Colonic mucosa (tissue), 4 donors: ENCODE data around the gene NPTXR. TPM values are rescaled to one million over a fixed set of nuclear protein-coding genes. Genes with fewer than 3 reads are reported as not detected.

Experiments
- DNase-seq: peaks from one replicate; pipeline ENCODE4 v3.0.0-alpha.2; 2020
- H3K27ac ChIP-seq: fragments of 200-600 bp; one replicate; pipeline ENCODE4 v1.8.0; 2021
- H3K27me3 ChIP-seq: fragments of 200-600 bp; one replicate; pipeline ENCODE4 v1.8.0; 2021
- H3K36me3 ChIP-seq: fragments of 200-600 bp; one replicate; pipeline ENCODE4 v1.8.0; 2021
- H3K4me1 ChIP-seq: fragments of 200-600 bp; one replicate; pipeline ENCODE4 v1.8.0; 2021; ENCODE audit warnings: mild to moderate bottlenecking
- H3K4me3 ChIP-seq: fragments of 200-600 bp; one replicate; pipeline ENCODE4 v1.8.0; 2021
- H3K9ac ChIP-seq, 2 donors: one replicate each; pipeline ENCODE4 v1.7.0; 2013; ENCODE audit warnings: control low read depth in 2 of 2, low read depth in 2 of 2, low read length in 2 of 2
- H3K9me3 ChIP-seq: fragments of 200-600 bp; one replicate; pipeline ENCODE4 v1.8.0; 2021
- CTCF ChIP-seq: fragments of 200-600 bp; IDR thresholded peaks from one replicate; pipeline ENCODE4 v1.8.0; 2022; ENCODE audit warnings: antibody characterized with exemption, mild to moderate bottlenecking
- intact Hi-C: fragments of 100-400 bp; cut with DNase I; formaldehyde crosslinking; loops from one replicate; pipeline ENCODE4 v1.14.1; 2022
- total RNA-seq, 2 donors: library from RNA; stranded (reverse); fragmentation: NEBNext Ultra II Directional in 1 of 2; extraction: Animal tissue kit (Norgen Biotek cat#: 25700) in 1 of 2; gene quantifications; one replicate each; pipeline ENCODE4 v1.2.1, GENCODE V29; 2021
- donor health status: healthy.
- donor health status: DM: no; HTN: no; CAD: no.
- donor health status: DM: no; HTN: no; CAD: no.

The NPTXR gene
- total RNA-seq, 2 donors from 2014 or later, result 0.82 to 2.0 TPM

- Histone ChIP-seq H3K27ac (no peak overlapping the region), H3K4me1 (no peaks in the 10 kb centered on the region), H3K9ac (no peak overlapping the region), H3K9me3 (no peaks in the 10 kb centered on the region), H3K36me3 (no peaks in the 10 kb centered on the region), H3K27me3 (no peaks in the 10 kb centered on the region), H3K4me3 (no peak overlapping the region)
- TF ChIP-seq CTCF, result no peak
- intact Hi-C loops, result no loop called here
- no peak for DNase-seq
Observed at GRCh38 chr22:38784856-38785255, 59.0 kb downstream of the NPTXR start.

DNA sequence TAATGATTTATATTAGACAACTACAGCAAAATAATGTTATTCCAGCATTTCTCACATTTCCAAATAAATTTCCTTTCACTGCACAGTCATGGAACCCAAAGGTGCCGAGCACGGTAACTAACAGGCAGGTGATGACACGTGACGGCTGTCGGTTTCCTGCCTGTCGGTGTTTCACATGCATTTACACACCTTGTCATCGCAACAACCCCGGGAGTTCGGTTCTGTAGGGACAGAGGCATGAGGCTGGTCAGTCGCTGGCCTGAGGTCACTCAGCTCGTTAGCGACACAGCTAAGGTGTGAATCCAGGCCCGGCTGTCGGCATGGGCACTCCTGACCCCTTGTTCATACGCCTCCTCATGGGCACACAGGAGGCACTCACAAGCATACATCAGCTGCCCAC, 59.8 kb downstream of the NPTXR start:
- TF ChIP-seq CTCF, result no peak
- no peak overlapping the region for H3K9ac ChIP-seq
- no peak overlapping the region for H3K27ac ChIP-seq
- intact Hi-C loops, result no loop called here
- no peak for DNase-seq
- H3K9me3 ChIP-seq, result no peaks in the 10 kb centered on the region
- no peaks in the 10 kb centered on the region for H3K27me3 ChIP-seq
- H3K36me3 ChIP-seq, result no peaks in the 10 kb centered on the region
- no peaks in the 10 kb centered on the region for H3K4me1 ChIP-seq
- no peak overlapping the region for H3K4me3 ChIP-seq

DNA sequence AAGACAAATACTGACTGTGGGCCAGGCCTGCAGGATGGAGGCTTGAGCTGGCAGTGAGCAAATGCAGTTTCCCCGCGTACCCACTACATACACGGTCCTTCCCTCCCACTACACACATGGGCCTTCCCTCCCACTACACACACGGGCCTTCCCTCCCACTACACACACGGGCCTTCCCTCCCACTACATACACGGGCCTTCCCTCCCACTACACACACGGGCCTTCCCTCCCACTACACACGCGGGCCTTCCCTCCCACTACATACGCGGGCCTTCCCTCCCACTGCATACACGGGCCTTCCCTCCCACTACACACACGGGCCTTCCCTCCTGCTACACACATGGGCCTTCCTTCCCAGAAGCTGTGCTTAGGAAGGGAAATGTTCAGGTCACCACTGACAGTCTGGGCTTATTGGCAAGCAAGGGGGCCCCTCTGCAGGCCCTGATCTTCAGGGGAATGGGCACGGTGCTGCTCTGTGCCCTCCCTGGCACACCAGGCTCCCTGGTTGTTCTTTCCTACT, 60.7 kb downstream of the NPTXR start:
- H3K4me3 ChIP-seq, result no peak overlapping the region
- intact Hi-C loops, result no loop called here
- no peaks in the 10 kb centered on the region for H3K36me3 ChIP-seq
- H3K9me3 ChIP-seq, result no peaks in the 10 kb centered on the region
- DNase-seq, result no peak
- H3K27me3 ChIP-seq, result no peaks in the 10 kb centered on the region
- no peak overlapping the region for H3K9ac ChIP-seq
- TF ChIP-seq CTCF, result no peak
- no peak overlapping the region for H3K27ac ChIP-seq
- no peaks in the 10 kb centered on the region for H3K4me1 ChIP-seq

DNA sequence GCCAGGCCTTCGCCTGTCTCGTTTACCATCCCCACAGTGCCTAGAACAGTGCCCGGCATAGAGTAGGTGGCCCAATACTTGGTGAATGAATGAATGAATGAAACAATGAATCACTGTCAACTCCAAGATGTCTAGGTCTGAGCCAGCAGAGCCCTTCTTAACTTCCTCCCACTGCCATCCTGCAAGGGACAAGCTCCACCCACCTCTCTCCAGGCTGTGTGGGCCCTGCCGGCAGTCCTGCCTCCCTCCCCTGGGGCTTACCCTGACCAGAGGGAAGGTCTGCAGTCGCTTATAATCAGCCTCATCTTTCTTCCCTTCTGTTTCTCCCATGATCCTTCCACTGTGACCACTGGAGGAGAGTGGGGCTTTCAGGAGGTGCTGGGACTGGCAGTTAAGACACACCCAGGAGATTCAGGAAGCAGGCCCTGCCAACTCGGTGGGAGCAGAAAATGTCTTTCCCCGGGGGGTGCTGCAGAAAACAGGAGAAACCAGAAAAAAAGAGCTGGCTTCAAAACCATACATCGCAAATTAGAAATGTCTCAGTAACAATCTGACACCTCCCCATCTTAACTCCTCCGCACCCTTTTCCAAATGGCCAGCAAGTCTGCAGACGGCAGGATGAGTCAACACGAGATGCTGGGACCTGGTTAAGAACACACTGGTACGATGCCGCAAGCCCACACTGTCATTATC, 61.3 kb downstream of the NPTXR start:
- Histone ChIP-seq H3K27ac (no peak overlapping the region), H3K4me3 (no peak overlapping the region), H3K9me3 (no peaks in the 10 kb centered on the region), H3K9ac (no peak overlapping the region), H3K36me3 (no peaks in the 10 kb centered on the region), H3K4me1 (no peaks in the 10 kb centered on the region), H3K27me3 (no peaks in the 10 kb centered on the region)
- no peak for TF ChIP-seq CTCF
- no peak for DNase-seq
- intact Hi-C loops, result no loop called here

DNA sequence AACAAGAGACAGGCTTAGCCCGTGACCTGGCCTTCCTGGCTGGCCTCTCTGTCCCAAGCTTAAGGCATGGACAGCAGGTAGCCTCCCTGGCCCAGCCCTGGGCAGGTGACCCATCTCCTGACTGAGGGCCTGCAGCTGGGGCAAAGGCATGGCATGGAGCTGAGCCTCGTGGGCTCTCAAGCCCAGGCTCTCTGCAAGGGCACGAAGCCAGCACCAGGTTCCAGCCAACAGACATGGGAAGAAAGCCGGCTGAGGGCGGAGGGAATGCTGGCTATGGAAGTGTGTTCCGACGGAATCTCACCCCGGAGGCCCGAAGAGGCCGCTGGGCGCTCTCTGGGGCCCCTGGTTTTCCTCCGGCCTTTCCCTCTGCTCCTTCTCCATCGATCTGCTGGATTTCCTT, 62.8 kb downstream of the NPTXR start:
- no peak for DNase-seq
- H3K4me1 ChIP-seq, result no peaks in the 10 kb centered on the region
- no peaks in the 10 kb centered on the region for H3K27me3 ChIP-seq
- intact Hi-C loops, result no loop called here
- H3K9me3 ChIP-seq, result no peaks in the 10 kb centered on the region
- no peaks in the 10 kb centered on the region for H3K36me3 ChIP-seq
- H3K27ac ChIP-seq, result no peak overlapping the region
- no peak overlapping the region for H3K9ac ChIP-seq
- TF ChIP-seq CTCF, result no peak
- H3K4me3 ChIP-seq, result no peak overlapping the region
